GF-D8 (cell line): ENCODE data around the gene TCP1.
"Not testable (repeated sequence)": the region's sequence is repeated elsewhere in the genome, so short reads cannot be mapped to it uniquely, and the experiment has no call there.

ENCODE experiments used
- DNase-seq: peaks from one replicate; lab custom pipeline; 2025; lab: John Stamatoyannopoulos, UW

Gene TCP1

GRCh38 chr6:159772196-159772595 is 17.2 kb downstream of the TCP1 start:
- DNase-seq, result no peak

- no peak for DNase-seq
Measured at GRCh38 chr6:159769470-159769869, 19.9 kb downstream of the TCP1 start.

GRCh38 chr6:159766906-159767305 is 22.5 kb downstream of the TCP1 start:
- no peak for DNase-seq

GRCh38 chr6:159762681-159763293 is 26.6 kb downstream of the TCP1 start:
- no peak for DNase-seq

GRCh38 chr6:159761873-159762680 is 27.3 kb downstream of the TCP1 start, which contains the start of gene ACAT2:
Gene ACAT2, plus strand, starts transcription at chr6:159762045. Its CDS starts 43 bp downstream, at chr6:159762088.
- DNase-seq, result peak; percentile 85

- DNase-seq, result peak; percentile 4
Measured at GRCh38 chr6:159761129-159761872, 28.1 kb downstream of the TCP1 start.

- no peak for DNase-seq
Measured at GRCh38 chr6:159760602-159761057, 28.8 kb downstream of the TCP1 start.

- DNase-seq, result no peak
Measured at GRCh38 chr6:159759645-159760044, 29.8 kb downstream of the TCP1 start.

GRCh38 chr6:159758031-159759001 is 31.1 kb downstream of the TCP1 start:
- no peak for DNase-seq

- DNase-seq, result no peak
Measured at GRCh38 chr6:159756508-159756907, 32.9 kb downstream of the TCP1 start.

GRCh38 chr6:159754959-159755914 is 34.2 kb downstream of the TCP1 start:
- DNase-seq, result no peak

GRCh38 chr6:159754401-159754800 is 35.0 kb downstream of the TCP1 start:
- DNase-seq, result no peak

- DNase-seq, result no peak
Measured at GRCh38 chr6:159753081-159753872, 36.1 kb downstream of the TCP1 start.

GRCh38 chr6:159751448-159751847 is 38.0 kb downstream of the TCP1 start:
- no peak for DNase-seq

- not testable (repeated sequence) for DNase-seq
Measured at GRCh38 chr6:159748127-159748526, 41.3 kb downstream of the TCP1 start.

GRCh38 chr6:159746759-159747158 is 42.6 kb downstream of the TCP1 start:
- DNase-seq, result no peak

- DNase-seq, result no peak
Measured at GRCh38 chr6:159745081-159745480, 44.3 kb downstream of the TCP1 start.

- no peak for DNase-seq
Measured at GRCh38 chr6:159742165-159742564, 47.2 kb downstream of the TCP1 start.

- DNase-seq, result peak; percentile 61
Measured at GRCh38 chr6:159739341-159739740, 50.1 kb downstream of the TCP1 start.
